Skeletal muscle satellite cell (primary cell): ENCODE results near the gene PRR36.

Experiments
- H3K27me3 ChIP-seq: 2 replicates; pipeline ENCODE4 v1.7.0; 2013; ENCODE audit warnings: low read length; ENCODE audit not compliant: control insufficient read depth, insufficient read depth
- H3K36me3 ChIP-seq: 2 replicates; pipeline ENCODE4 v1.7.0; 2013; ENCODE audit warnings: mild to moderate bottlenecking, control low read depth, low read length; ENCODE audit not compliant: insufficient read depth
- H3K4me1 ChIP-seq: 2 replicates; pipeline ENCODE4 v1.7.0; 2013; ENCODE audit warnings: low read length; ENCODE audit not compliant: control insufficient read depth, insufficient read depth
- H3K4me2 ChIP-seq: 2 replicates; pipeline ENCODE4 v1.7.0; 2013; ENCODE audit warnings: mild to moderate bottlenecking, low read length
- H3K4me3 ChIP-seq: 2 replicates; pipeline ENCODE4 v1.7.0; 2013; ENCODE audit warnings: low read length
- H3K9ac ChIP-seq: 2 replicates; pipeline ENCODE4 v1.7.0; 2013; ENCODE audit warnings: mild to moderate bottlenecking, low read depth, low read length, moderate library complexity
- H3K9me3 ChIP-seq: replicated peaks from 2 replicates; pipeline ENCODE4 v1.7.0; 2013; ENCODE audit warnings: mild to moderate bottlenecking, control low read depth, low read length

PRR36 gene

GRCh38 chr19:7852851-7853769, 21.1 kb downstream of the PRR36 start:
- H3K36me3 ChIP-seq = no peaks in the 10 kb centered on the region
- H3K9me3 ChIP-seq = no peaks in the 10 kb centered on the region
- no peak overlapping the region for H3K9ac ChIP-seq
- no peak overlapping the region for H3K4me2 ChIP-seq
- no peak overlapping the region for H3K4me3 ChIP-seq
- H3K4me1 ChIP-seq = no peaks in the 10 kb centered on the region
- no peaks in the 10 kb centered on the region for H3K27me3 ChIP-seq

- no peaks in the 10 kb centered on the region for H3K27me3 ChIP-seq
- no peaks in the 10 kb centered on the region for H3K4me1 ChIP-seq
- H3K36me3 ChIP-seq = no peaks in the 10 kb centered on the region
- H3K9me3 ChIP-seq = no peaks in the 10 kb centered on the region
- H3K4me3 ChIP-seq = no peak overlapping the region
- no peak overlapping the region for H3K9ac ChIP-seq
- no peak overlapping the region for H3K4me2 ChIP-seq
Observed at GRCh38 chr19:7851623-7852500, 22.3 kb downstream of the PRR36 start.

GRCh38 chr19:7850945-7851622, 23.1 kb downstream of the PRR36 start:
- Histone ChIP-seq H3K4me2 (no peak overlapping the region), H3K4me3 (no peak overlapping the region), H3K9me3 (no peaks in the 10 kb centered on the region), H3K27me3 (no peaks in the 10 kb centered on the region), H3K9ac (no peak overlapping the region), H3K36me3 (no peaks in the 10 kb centered on the region), H3K4me1 (no peaks in the 10 kb centered on the region)

- Histone ChIP-seq H3K36me3 (no peaks in the 10 kb centered on the region), H3K4me3 (no peak overlapping the region), H3K27me3 (no peaks in the 10 kb centered on the region), H3K9ac (no peak overlapping the region), H3K4me1 (no peaks in the 10 kb centered on the region), H3K4me2 (no peak overlapping the region), H3K9me3 (no peaks in the 10 kb centered on the region)
Observed at GRCh38 chr19:7850000-7850813, 24.0 kb downstream of the PRR36 start.

GRCh38 chr19:7849631-7849999, 24.6 kb downstream of the PRR36 start:
- Histone ChIP-seq H3K36me3 (no peaks in the 10 kb centered on the region), H3K4me3 (no peak overlapping the region), H3K4me2 (no peak overlapping the region), H3K9ac (no peak overlapping the region), H3K4me1 (no peaks in the 10 kb centered on the region), H3K9me3 (no peaks in the 10 kb centered on the region), H3K27me3 (no peaks in the 10 kb centered on the region)

- Histone ChIP-seq H3K9ac (no peak overlapping the region), H3K27me3 (no peaks in the 10 kb centered on the region)
Observed at GRCh38 chr19:7848779-7849457, 25.3 kb downstream of the PRR36 start.

GRCh38 chr19:7847664-7848063, 26.5 kb downstream of the PRR36 start:
- Histone ChIP-seq H3K27me3 (no peaks in the 10 kb centered on the region), H3K4me3 (no peak overlapping the region), H3K9ac (no peak overlapping the region), H3K36me3 (no peaks in the 10 kb centered on the region), H3K4me2 (no peak overlapping the region), H3K9me3 (no peaks in the 10 kb centered on the region), H3K4me1 (no peaks in the 10 kb centered on the region)

More at GRCh38 chr19:7848779-7849457, 25.3 kb downstream of the PRR36 start:
- Histone ChIP-seq H3K4me3 (no peak overlapping the region), H3K4me1 (no peaks in the 10 kb centered on the region), H3K9me3 (no peaks in the 10 kb centered on the region), H3K4me2 (no peak overlapping the region), H3K36me3 (no peaks in the 10 kb centered on the region)

GRCh38 chr19:7846155-7846646, 28.0 kb downstream of the PRR36 start:
- H3K27me3 ChIP-seq = no peaks in the 10 kb centered on the region
- H3K9ac ChIP-seq = no peak overlapping the region
- no peaks in the 10 kb centered on the region for H3K4me1 ChIP-seq
- H3K9me3 ChIP-seq = no peaks in the 10 kb centered on the region
- H3K36me3 ChIP-seq = no peaks in the 10 kb centered on the region
- no peak overlapping the region for H3K4me3 ChIP-seq
- no peak overlapping the region for H3K4me2 ChIP-seq

- Histone ChIP-seq H3K4me3 (no peak overlapping the region), H3K27me3 (no peaks in the 10 kb centered on the region), H3K4me1 (no peaks in the 10 kb centered on the region), H3K4me2 (no peak overlapping the region), H3K36me3 (no peaks in the 10 kb centered on the region), H3K9me3 (no peaks in the 10 kb centered on the region), H3K9ac (no peak overlapping the region)
Observed at GRCh38 chr19:7845390-7846154, 28.6 kb downstream of the PRR36 start.

- no peaks in the 10 kb centered on the region for H3K27me3 ChIP-seq
- H3K9ac ChIP-seq = no peak overlapping the region
- peaks cover under 1% of the 10 kb centered on the region for H3K4me1 ChIP-seq
- H3K4me2 ChIP-seq = no peak overlapping the region
- H3K36me3 ChIP-seq = no peaks in the 10 kb centered on the region
- no peaks in the 10 kb centered on the region for H3K9me3 ChIP-seq
- no peak overlapping the region for H3K4me3 ChIP-seq
Observed at GRCh38 chr19:7844951-7845350, 29.2 kb downstream of the PRR36 start.
